LHCN-M2 (cell line): ENCODE measurements around the gene STK24. TPM values are rescaled to one million over a fixed set of nuclear protein-coding genes. Genes with fewer than 3 reads are reported as not detected.
A peak's percentile ranks its signal among the peaks of the same experiment; 100 is the strongest.

Source experiments
- DNase-seq: peaks from one replicate; pipeline ENCODE4 v3.0.0-alpha.2; 2012; ENCODE audit warnings: low read depth
- total RNA-seq: library from RNA; depleted of rRNA; stranded (reverse); fragments of >200 nt; gene quantifications from 2 replicates; pipeline ENCODE4 v1.2.3, GENCODE V29; 2014

STK24 gene
- total RNA-seq, 1 experiment from 2014 or later: 48.6 TPM

GRCh38 chr13:98492335-98493041 is 84.4 kb downstream of the STK24 start:
- no peak for DNase-seq

GRCh38 chr13:98490866-98491265 is 86.0 kb downstream of the STK24 start:
- no peak for DNase-seq

GRCh38 chr13:98490195-98490836 is 86.6 kb downstream of the STK24 start:
- no peak for DNase-seq

- DNase-seq: no peak
Measured at GRCh38 chr13:98489446-98490194, 87.3 kb downstream of the STK24 start.

GRCh38 chr13:98488736-98489135 is 88.2 kb downstream of the STK24 start:
- no peak for DNase-seq

- DNase-seq: no peak
Measured at GRCh38 chr13:98487522-98487921, 89.4 kb downstream of the STK24 start.

- no peak for DNase-seq
Measured at GRCh38 chr13:98487016-98487415, 89.9 kb downstream of the STK24 start.

GRCh38 chr13:98486412-98486811 is 90.5 kb downstream of the STK24 start:
- DNase-seq: no peak

- no peak for DNase-seq
Measured at GRCh38 chr13:98485561-98485960, 91.3 kb downstream of the STK24 start.

- peak; percentile 94 for DNase-seq
Measured at GRCh38 chr13:98484289-98485219, 92.4 kb downstream of the STK24 start.

GRCh38 chr13:98483601-98484288 is 93.2 kb downstream of the STK24 start:
- DNase-seq: no peak

GRCh38 chr13:98482476-98483444 is 94.1 kb downstream of the STK24 start:
- peak; percentile 88 for DNase-seq

GRCh38 chr13:98480915-98481877 is 95.7 kb downstream of the STK24 start:
- peak; percentile 75 for DNase-seq

GRCh38 chr13:98479496-98480003 is 97.4 kb downstream of the STK24 start:
- no peak for DNase-seq

GRCh38 chr13:98478189-98479129 is 98.4 kb downstream of the STK24 start:
- peak; percentile 63 for DNase-seq

GRCh38 chr13:98476538-98476966 is 100.4 kb downstream of the STK24 start:
- DNase-seq: peak; percentile 84

- DNase-seq: no peak
Measured at GRCh38 chr13:98476106-98476505, 100.8 kb downstream of the STK24 start.
